ENCODE measurements around the gene GPR4. TPM values are rescaled to one million over a fixed set of nuclear protein-coding genes. Genes with fewer than 3 reads are reported as not detected.

GPR4 gene
- total and polyA plus RNA-seq, 2 of the 8 experiments (the other 6 are each of a cell fraction or from before 2014, with no cell fraction given) = 0.19 to 0.39 TPM

DNA sequence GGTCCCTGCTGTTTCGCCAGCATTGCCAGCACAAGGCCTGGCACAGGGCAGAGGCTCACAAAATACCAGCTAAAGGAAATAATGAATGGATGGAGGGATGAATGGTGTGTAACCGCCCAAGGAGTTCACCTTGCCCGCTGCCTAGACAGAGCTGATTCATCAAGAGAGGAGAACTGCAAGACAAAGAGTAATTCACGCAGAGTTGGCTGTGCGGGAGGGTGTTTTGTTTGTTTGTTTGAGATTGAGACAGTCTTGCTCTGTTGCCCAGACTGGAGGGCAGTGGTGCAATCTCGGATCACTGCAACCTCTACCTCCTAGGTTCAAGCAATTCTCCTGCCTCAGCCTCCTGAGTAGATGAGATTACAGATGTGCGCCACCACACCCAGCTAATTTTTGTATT is 20.4 kb downstream of the GPR4 start (continued):
- TF ChIP-seq, protein P1, sequence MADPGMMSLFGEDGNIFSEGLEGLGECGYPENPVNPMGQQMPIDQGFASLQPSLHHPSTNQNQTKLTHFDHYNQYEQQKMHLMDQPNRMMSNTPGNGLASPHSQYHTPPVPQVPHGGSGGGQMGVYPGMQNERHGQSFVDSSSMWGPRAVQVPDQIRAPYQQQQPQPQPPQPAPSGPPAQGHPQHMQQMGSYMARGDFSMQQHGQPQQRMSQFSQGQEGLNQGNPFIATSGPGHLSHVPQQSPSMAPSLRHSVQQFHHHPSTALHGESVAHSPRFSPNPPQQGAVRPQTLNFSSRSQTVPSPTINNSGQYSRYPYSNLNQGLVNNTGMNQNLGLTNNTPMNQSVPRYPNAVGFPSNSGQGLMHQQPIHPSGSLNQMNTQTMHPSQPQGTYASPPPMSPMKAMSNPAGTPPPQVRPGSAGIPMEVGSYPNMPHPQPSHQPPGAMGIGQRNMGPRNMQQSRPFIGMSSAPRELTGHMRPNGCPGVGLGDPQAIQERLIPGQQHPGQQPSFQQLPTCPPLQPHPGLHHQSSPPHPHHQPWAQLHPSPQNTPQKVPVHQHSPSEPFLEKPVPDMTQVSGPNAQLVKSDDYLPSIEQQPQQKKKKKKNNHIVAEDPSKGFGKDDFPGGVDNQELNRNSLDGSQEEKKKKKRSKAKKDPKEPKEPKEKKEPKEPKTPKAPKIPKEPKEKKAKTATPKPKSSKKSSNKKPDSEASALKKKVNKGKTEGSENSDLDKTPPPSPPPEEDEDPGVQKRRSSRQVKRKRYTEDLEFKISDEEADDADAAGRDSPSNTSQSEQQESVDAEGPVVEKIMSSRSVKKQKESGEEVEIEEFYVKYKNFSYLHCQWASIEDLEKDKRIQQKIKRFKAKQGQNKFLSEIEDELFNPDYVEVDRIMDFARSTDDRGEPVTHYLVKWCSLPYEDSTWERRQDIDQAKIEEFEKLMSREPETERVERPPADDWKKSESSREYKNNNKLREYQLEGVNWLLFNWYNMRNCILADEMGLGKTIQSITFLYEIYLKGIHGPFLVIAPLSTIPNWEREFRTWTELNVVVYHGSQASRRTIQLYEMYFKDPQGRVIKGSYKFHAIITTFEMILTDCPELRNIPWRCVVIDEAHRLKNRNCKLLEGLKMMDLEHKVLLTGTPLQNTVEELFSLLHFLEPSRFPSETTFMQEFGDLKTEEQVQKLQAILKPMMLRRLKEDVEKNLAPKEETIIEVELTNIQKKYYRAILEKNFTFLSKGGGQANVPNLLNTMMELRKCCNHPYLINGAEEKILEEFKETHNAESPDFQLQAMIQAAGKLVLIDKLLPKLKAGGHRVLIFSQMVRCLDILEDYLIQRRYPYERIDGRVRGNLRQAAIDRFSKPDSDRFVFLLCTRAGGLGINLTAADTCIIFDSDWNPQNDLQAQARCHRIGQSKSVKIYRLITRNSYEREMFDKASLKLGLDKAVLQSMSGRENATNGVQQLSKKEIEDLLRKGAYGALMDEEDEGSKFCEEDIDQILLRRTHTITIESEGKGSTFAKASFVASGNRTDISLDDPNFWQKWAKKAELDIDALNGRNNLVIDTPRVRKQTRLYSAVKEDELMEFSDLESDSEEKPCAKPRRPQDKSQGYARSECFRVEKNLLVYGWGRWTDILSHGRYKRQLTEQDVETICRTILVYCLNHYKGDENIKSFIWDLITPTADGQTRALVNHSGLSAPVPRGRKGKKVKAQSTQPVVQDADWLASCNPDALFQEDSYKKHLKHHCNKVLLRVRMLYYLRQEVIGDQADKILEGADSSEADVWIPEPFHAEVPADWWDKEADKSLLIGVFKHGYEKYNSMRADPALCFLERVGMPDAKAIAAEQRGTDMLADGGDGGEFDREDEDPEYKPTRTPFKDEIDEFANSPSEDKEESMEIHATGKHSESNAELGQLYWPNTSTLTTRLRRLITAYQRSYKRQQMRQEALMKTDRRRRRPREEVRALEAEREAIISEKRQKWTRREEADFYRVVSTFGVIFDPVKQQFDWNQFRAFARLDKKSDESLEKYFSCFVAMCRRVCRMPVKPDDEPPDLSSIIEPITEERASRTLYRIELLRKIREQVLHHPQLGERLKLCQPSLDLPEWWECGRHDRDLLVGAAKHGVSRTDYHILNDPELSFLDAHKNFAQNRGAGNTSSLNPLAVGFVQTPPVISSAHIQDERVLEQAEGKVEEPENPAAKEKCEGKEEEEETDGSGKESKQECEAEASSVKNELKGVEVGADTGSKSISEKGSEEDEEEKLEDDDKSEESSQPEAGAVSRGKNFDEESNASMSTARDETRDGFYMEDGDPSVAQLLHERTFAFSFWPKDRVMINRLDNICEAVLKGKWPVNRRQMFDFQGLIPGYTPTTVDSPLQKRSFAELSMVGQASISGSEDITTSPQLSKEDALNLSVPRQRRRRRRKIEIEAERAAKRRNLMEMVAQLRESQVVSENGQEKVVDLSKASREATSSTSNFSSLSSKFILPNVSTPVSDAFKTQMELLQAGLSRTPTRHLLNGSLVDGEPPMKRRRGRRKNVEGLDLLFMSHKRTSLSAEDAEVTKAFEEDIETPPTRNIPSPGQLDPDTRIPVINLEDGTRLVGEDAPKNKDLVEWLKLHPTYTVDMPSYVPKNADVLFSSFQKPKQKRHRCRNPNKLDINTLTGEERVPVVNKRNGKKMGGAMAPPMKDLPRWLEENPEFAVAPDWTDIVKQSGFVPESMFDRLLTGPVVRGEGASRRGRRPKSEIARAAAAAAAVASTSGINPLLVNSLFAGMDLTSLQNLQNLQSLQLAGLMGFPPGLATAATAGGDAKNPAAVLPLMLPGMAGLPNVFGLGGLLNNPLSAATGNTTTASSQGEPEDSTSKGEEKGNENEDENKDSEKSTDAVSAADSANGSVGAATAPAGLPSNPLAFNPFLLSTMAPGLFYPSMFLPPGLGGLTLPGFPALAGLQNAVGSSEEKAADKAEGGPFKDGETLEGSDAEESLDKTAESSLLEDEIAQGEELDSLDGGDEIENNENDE (IDR thresholded peaks at IDR 0.05; ENCODE audit: insufficient replicate concordance, low read length) = no peak
- no peak for TF ChIP-seq SP4 (IDR thresholded peaks at IDR 0.05; ENCODE audit: low read length)
- no peak for TF ChIP-seq ZNF274 (IDR thresholded peaks at IDR 0.05; ENCODE audit: borderline replicate concordance, extremely low read depth, low read length)
- TF ChIP-seq POLR2A (IDR thresholded peaks at IDR 0.05; ENCODE audit: control extremely low read depth in 1 of 2, low read depth in 2 of 2, low read length in 2 of 2) = no peak
- TF ChIP-seq, protein P2, sequence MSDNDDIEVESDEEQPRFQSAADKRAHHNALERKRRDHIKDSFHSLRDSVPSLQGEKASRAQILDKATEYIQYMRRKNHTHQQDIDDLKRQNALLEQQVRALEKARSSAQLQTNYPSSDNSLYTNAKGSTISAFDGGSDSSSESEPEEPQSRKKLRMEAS (IDR thresholded peaks at IDR 0.05) = no peak
- TF ChIP-seq TAF7 (optimal IDR thresholded peaks at IDR 0.05; ENCODE audit: borderline replicate concordance, low read depth, low read length) = no peak
- TF ChIP-seq CBX8 (IDR thresholded peaks at IDR 0.05; ENCODE audit: borderline replicate concordance, low read depth, low read length) = no peak
- no peak for TF ChIP-seq CBX5 (IDR thresholded peaks at IDR 0.05; ENCODE audit: low read depth, low read length)
- no peak for TF ChIP-seq FOSL1 (IDR thresholded peaks at IDR 0.05; ENCODE audit: insufficient read depth, low read depth, low read length)
